ENCODE measurements around the gene SERPING1. TPM values are rescaled to one million over a fixed set of nuclear protein-coding genes. Genes with fewer than 3 reads are reported as not detected.
"Not testable (repeated sequence)": the region's sequence is repeated elsewhere in the genome, so short reads cannot be mapped to it uniquely, and the experiment has no call there.

Gene SERPING1
- total and polyA plus RNA-seq, 2 donors, result 9.8 to 164 TPM

DNA sequence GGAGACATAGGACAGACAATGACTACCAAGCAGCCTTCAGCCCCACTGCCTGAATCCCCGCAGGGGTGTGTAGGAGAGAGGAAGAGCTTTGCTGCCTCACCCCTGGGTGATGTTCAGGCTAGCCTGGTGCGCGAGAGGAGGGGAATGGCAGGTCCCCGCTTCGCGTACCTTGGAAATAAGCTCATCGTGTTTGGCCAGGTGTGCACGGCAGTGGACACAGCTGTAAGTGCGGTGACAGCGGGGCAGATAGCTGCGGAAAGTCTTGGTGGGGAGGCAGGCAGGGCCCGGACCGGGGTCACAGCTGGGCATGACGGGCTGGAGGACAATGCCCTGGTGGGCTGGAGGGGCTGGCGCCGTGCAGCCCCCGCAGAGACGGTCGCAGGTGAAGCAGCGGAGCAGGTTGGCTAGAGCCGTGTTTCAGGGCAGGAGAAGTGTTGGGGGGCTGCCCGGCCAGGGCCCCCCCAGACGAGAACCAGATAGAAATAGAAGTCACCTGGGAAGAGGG is 49.4 kb downstream of the SERPING1 start:
- Histone ChIP-seq H3K36me3 (ENCODE audit: control insufficient read depth in 2 of 2, insufficient read depth in 2 of 2, low read length in 1 of 2) (peaks cover 0 to under 1% of the 10 kb centered on the region in 2 donors), H3K9me3 (ENCODE audit: control insufficient read depth in 2 of 2, insufficient read depth in 1 of 2, low read length in 1 of 2) (peaks cover 0 to 5% of the 10 kb centered on the region in 2 donors), H3K27ac (ENCODE audit: low read depth in 1 of 2, low read length in 1 of 2) (no peak overlapping the region), H3K4me1 (ENCODE audit: control insufficient read depth in 2 of 2, insufficient read depth in 2 of 2, low read length in 2 of 2) (peaks cover 29 to 62% of the 10 kb centered on the region in 2 donors), H3K4me3 (ENCODE audit: low read length in 2 of 2) (no peak overlapping the region), H3K27me3 (ENCODE audit: control insufficient read depth in 2 of 2, insufficient read depth in 1 of 2, low read length in 1 of 2) (peaks cover 22 to 52% of the 10 kb centered on the region in 2 donors)
- DNase-seq (ENCODE audit: low read depth in 6 of 9, low spot score in 9 of 9), result peak in 1 of 9 donors; percentile 57
- 8% methylated on average over 23 of the region's 23 CpGs for WGBS

DNA sequence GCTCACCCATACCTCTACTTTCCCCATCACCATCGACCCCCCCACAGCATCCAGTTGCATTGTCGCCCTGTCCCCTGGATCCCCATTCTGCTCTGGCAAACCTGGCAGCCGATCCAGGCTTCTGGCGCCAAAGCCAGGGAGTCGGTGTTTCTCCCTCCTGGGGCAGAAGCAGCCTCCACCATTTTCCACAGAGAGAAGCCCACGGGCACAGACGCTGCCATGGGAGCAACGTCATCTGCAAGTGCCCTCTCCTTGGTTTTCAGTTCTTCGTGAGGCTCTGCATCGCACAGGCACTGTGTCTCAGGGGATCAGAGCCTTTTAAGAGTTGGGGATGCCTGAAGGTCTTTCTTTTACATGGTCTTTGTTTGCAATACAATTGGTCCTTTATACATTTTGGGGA is 49.9 kb downstream of the SERPING1 start:
- peaks cover 29 to 61% of the 10 kb centered on the region in 2 donors for H3K4me1 ChIP-seq (ENCODE audit: control insufficient read depth in 2 of 2, insufficient read depth in 2 of 2, low read length in 2 of 2)
- H3K4me3 ChIP-seq (ENCODE audit: low read length in 2 of 2), result no peak overlapping the region
- peaks cover 22 to 52% of the 10 kb centered on the region in 2 donors for H3K27me3 ChIP-seq (ENCODE audit: control insufficient read depth in 2 of 2, insufficient read depth in 1 of 2, low read length in 1 of 2)
- WGBS, result 7% methylated on average over 10 of the region's 10 CpGs
- H3K27ac ChIP-seq (ENCODE audit: low read depth in 1 of 2, low read length in 1 of 2), result no peak overlapping the region
- no peaks in the 10 kb centered on the region for H3K36me3 ChIP-seq (ENCODE audit: control insufficient read depth in 2 of 2, insufficient read depth in 2 of 2, low read length in 1 of 2)
- H3K9me3 ChIP-seq (ENCODE audit: control insufficient read depth in 2 of 2, insufficient read depth in 1 of 2, low read length in 1 of 2), result peaks cover 0 to 5% of the 10 kb centered on the region in 2 donors
- peak in 1 of 9 donors; percentile 36 for DNase-seq (ENCODE audit: low read depth in 6 of 9, low spot score in 9 of 9)

DNA sequence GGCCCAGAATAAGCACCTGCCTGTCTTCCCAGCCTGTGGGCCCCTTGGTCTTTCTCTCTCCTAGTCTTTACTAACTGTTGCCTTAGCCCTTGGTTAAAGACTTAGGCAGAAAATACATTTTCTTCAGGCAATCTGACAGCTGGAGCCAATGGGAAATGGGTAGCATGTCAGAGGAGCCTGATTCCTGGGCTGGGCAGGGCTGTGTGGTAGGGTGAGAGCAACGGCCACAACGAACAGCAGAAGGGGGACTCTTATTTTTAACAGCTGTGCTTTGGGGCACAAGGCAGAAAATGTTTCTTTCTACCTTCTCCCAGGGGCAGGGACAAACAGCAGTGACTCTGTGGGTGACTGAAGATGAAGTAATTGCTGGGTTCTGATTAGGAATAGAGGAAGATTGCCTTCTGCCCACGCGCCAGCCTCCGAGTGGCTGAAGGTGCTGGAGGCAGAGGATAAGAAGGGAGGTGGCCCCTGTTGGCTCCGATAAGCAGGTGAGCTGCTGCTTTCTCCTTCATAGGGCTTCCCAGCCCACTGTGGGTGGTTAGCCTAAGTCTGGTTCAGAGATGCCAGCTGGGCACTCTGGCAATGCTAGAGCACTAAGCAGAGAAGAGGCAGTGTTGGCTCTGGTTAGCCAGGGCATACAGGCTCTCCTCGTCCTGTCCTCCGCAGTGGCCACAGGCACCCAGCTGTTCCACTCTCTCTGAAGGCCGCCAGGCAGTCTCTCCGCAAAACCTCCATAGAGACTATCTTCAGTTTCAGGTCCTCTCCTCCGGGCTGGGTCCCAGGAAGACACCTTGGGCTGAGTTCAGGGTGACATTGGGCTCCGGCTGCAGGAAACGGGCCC is 50.7 kb downstream of the SERPING1 start:
- Histone ChIP-seq H3K4me1 (ENCODE audit: control insufficient read depth in 2 of 2, insufficient read depth in 2 of 2, low read length in 2 of 2) (peaks cover 29 to 61% of the 10 kb centered on the region in 2 donors), H3K36me3 (ENCODE audit: control insufficient read depth in 2 of 2, insufficient read depth in 2 of 2, low read length in 1 of 2) (no peaks in the 10 kb centered on the region)
- peak in 1 of 9 donors; percentile 48 for DNase-seq (ENCODE audit: low read depth in 6 of 9, low spot score in 9 of 9)

DNA sequence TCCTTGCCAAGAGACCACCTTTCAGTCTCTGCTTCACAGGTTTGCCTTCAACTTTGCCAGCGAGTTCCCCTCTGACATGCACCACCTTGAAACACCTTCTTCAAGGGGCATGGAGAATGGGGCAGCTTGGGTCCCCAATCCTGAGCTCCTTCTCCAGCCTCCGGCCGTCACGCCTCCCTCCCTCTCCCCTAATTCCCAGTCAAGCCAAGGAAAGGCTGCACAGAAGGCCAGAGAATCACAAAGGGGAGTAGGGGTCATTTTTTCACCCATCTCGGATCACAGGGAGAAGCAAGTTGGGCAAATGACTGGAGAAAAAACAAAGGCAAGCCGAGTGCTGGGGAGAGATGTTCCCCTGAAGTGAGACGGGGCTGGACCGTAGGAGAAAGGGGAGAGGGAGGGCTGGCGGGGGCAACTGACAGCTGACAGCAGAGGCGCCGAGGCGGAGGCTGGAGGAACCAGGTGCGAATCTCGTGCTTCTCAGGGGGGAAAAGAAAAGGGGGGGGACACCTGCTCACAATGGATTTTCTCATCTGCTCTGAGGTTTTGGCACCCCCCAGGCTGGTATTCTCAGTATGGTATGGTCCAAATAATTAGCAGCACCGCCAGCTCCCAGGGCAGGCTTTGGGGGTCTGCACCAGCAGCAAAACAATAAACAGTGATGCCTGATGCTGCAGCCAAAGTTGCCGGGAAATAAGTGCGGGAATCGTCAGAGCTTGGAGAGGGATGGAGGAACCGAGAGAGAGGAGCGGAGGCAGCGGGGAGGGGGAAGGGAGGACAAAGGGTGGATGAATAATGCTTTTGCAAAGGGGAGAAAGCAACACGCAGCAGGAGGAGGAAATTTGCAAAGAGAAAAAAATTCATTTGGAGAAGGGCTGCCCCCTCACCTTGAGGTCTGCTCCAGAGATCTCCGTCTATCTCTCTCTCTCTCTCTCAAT is 51.6 kb downstream of the SERPING1 start:
- H3K9me3 ChIP-seq (ENCODE audit: control insufficient read depth in 2 of 2, insufficient read depth in 1 of 2, low read length in 1 of 2), result peaks cover 0 to 5% of the 10 kb centered on the region in 2 donors
- peaks cover 29 to 61% of the 10 kb centered on the region in 2 donors for H3K4me1 ChIP-seq (ENCODE audit: control insufficient read depth in 2 of 2, insufficient read depth in 2 of 2, low read length in 2 of 2)
- peaks cover 22 to 52% of the 10 kb centered on the region in 2 donors for H3K27me3 ChIP-seq (ENCODE audit: control insufficient read depth in 2 of 2, insufficient read depth in 1 of 2, low read length in 1 of 2)
- H3K4me3 ChIP-seq (ENCODE audit: low read length in 2 of 2), result peak overlapping the region; percentile 8 to 44
- H3K27ac ChIP-seq (ENCODE audit: low read depth in 1 of 2, low read length in 1 of 2), result no peak overlapping the region
- no peaks in the 10 kb centered on the region for H3K36me3 ChIP-seq (ENCODE audit: control insufficient read depth in 2 of 2, insufficient read depth in 2 of 2, low read length in 1 of 2)
- peak in 1 of 9 donors; percentile 76 for DNase-seq (ENCODE audit: low read depth in 6 of 9, low spot score in 9 of 9)
- 4% methylated on average over 23 of the region's 23 CpGs for WGBS

More for the DNA sequence above, 50.7 kb downstream of the SERPING1 start:
- Histone ChIP-seq H3K4me3 (ENCODE audit: low read length in 2 of 2) (peak overlapping the region; percentile 8 to 44), H3K27me3 (ENCODE audit: control insufficient read depth in 2 of 2, insufficient read depth in 1 of 2, low read length in 1 of 2) (peaks cover 22 to 52% of the 10 kb centered on the region in 2 donors), H3K27ac (ENCODE audit: low read depth in 1 of 2, low read length in 1 of 2) (no peak overlapping the region), H3K9me3 (ENCODE audit: control insufficient read depth in 2 of 2, insufficient read depth in 1 of 2, low read length in 1 of 2) (peaks cover 0 to 5% of the 10 kb centered on the region in 2 donors)
- WGBS, result 4% methylated on average over 13 of the region's 13 CpGs

DNA sequence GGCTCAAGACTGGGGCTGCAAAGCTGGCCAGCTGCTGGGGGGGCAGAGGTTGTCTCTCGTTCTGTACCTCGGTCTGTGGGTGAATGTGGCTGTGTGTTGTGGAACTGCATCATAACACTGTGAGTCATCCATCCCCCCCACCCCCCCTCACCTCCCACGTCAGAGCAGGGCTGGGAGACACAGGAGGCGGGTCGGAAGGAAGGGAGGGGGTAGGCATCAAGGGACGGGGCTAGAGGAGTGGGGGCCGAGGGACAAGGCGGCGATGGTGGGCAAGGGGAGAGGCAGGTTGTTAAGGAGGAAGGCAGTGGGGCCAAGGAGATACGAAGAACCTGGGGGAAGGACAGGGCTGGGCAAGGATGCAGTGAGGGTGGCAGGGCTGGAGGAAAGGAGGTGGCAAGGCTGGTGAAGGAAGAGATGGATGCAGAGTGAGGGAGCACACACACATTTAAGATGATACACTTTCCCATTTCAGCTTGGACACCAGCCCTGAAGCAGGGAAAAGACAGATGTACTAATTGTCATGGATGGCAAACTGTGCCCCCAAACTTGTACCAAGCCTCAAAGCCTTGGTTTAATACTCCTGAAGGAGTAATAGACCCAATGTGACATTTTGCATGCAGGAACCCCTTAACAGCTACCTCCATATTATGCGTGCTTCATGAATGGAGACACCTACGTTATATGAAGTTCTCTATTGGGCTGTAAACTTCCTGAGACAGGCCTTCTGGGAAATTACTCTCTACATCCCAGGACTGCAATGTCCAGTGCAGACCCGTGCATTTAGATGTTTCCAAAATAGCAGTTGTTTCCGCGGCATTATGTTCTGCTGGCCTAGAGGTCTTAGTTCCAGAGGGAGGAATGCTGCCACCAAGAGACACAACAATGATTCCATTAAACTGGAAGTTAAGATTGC is 52.6 kb downstream of the SERPING1 start, which contains the start of gene YPEL4:
YPEL4 (minus strand) TSS at position 87 of the 913 bp plus-strand sequence. CDS start 2,805 bp downstream, outside the sequence.
- Histone ChIP-seq H3K9me3 (ENCODE audit: control insufficient read depth in 2 of 2, insufficient read depth in 1 of 2, low read length in 1 of 2) (peaks cover 0 to 5% of the 10 kb centered on the region in 2 donors), H3K4me3 (ENCODE audit: low read length in 2 of 2) (peak within 1 kb of the TSS; percentile 8 to 44), H3K36me3 (ENCODE audit: control insufficient read depth in 2 of 2, insufficient read depth in 2 of 2, low read length in 1 of 2) (no peaks in the 10 kb centered on the region), H3K27ac (ENCODE audit: low read depth in 1 of 2, low read length in 1 of 2) (peak within 1 kb of the TSS in 1 of 2 donors; percentile 22), H3K4me1 (ENCODE audit: control insufficient read depth in 2 of 2, insufficient read depth in 2 of 2, low read length in 2 of 2) (peaks cover 29 to 54% of the 10 kb centered on the region in 2 donors), H3K27me3 (ENCODE audit: control insufficient read depth in 2 of 2, insufficient read depth in 1 of 2, low read length in 1 of 2) (peaks cover 22 to 51% of the 10 kb centered on the region in 2 donors)
- peak in 2 of 9 donors; percentile 61 to 82 for DNase-seq (ENCODE audit: low read depth in 6 of 9, low spot score in 9 of 9)
- 26% methylated on average over 15 of the region's 15 CpGs for WGBS

DNA sequence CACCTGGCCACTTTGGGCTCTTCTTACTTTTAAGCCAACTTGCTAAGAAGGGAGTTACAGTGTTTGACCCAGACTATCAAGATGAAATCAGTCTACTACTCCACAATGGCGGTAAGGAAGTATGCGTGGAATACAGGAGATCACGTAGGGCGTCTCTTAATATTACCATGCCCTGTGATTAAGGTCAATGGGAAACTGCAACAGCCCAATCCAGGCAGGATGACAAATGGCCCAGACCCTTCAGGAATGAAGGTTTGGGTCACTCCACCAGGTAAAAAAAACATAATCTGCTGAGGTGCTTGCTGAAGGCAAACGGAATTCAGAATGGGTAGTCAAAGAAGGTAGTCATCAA is 53.2 kb downstream of the SERPING1 start:
- Histone ChIP-seq H3K4me3 (ENCODE audit: low read length in 2 of 2) (no peak overlapping the region), H3K36me3 (ENCODE audit: control insufficient read depth in 2 of 2, insufficient read depth in 2 of 2, low read length in 1 of 2) (no peaks in the 10 kb centered on the region), H3K27ac (ENCODE audit: low read depth in 1 of 2, low read length in 1 of 2) (no peak overlapping the region), H3K4me1 (ENCODE audit: control insufficient read depth in 2 of 2, insufficient read depth in 2 of 2, low read length in 2 of 2) (peaks cover 29 to 48% of the 10 kb centered on the region in 2 donors), H3K9me3 (ENCODE audit: control insufficient read depth in 2 of 2, insufficient read depth in 1 of 2, low read length in 1 of 2) (peaks cover 0 to 5% of the 10 kb centered on the region in 2 donors), H3K27me3 (ENCODE audit: control insufficient read depth in 2 of 2, insufficient read depth in 1 of 2, low read length in 1 of 2) (peaks cover 18 to 44% of the 10 kb centered on the region in 2 donors)
- no peak for DNase-seq (ENCODE audit: low read depth in 6 of 9, low spot score in 9 of 9)
- WGBS, result 95% methylated on average over 5 of the region's 5 CpGs

DNA sequence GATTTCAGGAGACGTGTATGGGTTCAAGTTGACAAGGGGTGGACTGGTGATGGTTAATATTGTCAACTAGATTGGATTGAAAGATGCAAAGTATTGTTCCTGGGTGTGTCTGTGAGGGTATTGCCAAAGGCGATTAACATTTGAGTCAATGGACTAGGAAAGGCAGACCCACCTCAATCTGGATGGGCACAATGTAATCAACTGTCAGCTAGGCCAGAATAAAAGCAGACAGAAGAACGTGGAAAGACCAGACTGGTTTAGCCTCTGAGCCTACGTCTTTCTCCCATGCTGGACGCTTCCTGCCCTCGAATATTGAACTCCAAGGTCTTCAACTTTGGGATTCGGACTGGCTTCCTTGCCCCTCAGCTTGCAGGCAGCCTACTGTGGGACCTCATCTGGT is 53.9 kb downstream of the SERPING1 start:
- Histone ChIP-seq H3K4me3 (ENCODE audit: low read length in 2 of 2) (no peak overlapping the region), H3K36me3 (ENCODE audit: control insufficient read depth in 2 of 2, insufficient read depth in 2 of 2, low read length in 1 of 2) (no peaks in the 10 kb centered on the region), H3K4me1 (ENCODE audit: control insufficient read depth in 2 of 2, insufficient read depth in 2 of 2, low read length in 2 of 2) (peaks cover 29 to 41% of the 10 kb centered on the region in 2 donors), H3K27ac (ENCODE audit: low read depth in 1 of 2, low read length in 1 of 2) (no peak overlapping the region), H3K27me3 (ENCODE audit: control insufficient read depth in 2 of 2, insufficient read depth in 1 of 2, low read length in 1 of 2) (peaks cover 14 to 37% of the 10 kb centered on the region in 2 donors), H3K9me3 (ENCODE audit: control insufficient read depth in 2 of 2, insufficient read depth in 1 of 2, low read length in 1 of 2) (peaks cover 0 to 5% of the 10 kb centered on the region in 2 donors)
- DNase-seq (ENCODE audit: low read depth in 6 of 9, low spot score in 9 of 9), result no peak
- WGBS, result 98% methylated on average over 7 of the region's 7 CpGs

DNA sequence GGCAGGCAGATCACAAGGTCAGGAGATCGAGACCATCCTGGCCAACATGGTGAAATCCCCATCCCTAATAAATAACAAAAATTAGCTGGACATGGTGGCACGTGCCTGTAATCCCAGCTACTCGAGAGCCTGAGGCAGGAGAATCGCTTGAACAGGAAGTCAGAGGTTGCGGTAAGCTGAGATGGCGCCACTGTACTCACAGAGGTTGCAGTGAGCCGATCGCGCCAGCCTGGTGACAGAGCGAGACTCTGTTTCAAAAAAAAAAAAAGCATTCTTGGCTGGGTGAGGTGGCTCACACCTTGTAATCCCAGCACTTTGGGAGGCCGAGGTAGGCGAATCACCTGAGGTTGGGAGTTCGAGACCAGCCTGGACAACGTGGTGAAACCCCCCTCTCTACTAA is 54.7 kb downstream of the SERPING1 start:
- Histone ChIP-seq H3K27me3 (ENCODE audit: control insufficient read depth in 2 of 2, insufficient read depth in 1 of 2, low read length in 1 of 2) (peaks cover 9 to 29% of the 10 kb centered on the region in 2 donors), H3K4me1 (ENCODE audit: control insufficient read depth in 2 of 2, insufficient read depth in 2 of 2, low read length in 2 of 2) (peaks cover 33 to 39% of the 10 kb centered on the region in 2 donors)
- H3K27ac ChIP-seq (ENCODE audit: low read depth in 1 of 2, low read length in 1 of 2); H3K4me3 ChIP-seq (ENCODE audit: low read length in 2 of 2); H3K36me3 ChIP-seq (ENCODE audit: control insufficient read depth in 2 of 2, insufficient read depth in 2 of 2, low read length in 1 of 2); H3K9me3 ChIP-seq (ENCODE audit: control insufficient read depth in 2 of 2, insufficient read depth in 1 of 2, low read length in 1 of 2): not testable (repeated sequence)
- DNase-seq (ENCODE audit: low read depth in 6 of 9, low spot score in 9 of 9), result peak in 1 of 9 donors; percentile 50
- 80% methylated on average over 14 of the region's 14 CpGs for WGBS

Measured in thymus (tissue), 11 donors.